CD4-positive, alpha-beta T cell treated with Interleukin-4 for 1 hour (primary cell): ENCODE data around the gene STK4.
"Not testable (repeated sequence)": the region's sequence is repeated elsewhere in the genome, so short reads cannot be mapped to it uniquely, and the experiment has no call there.

Experiments
- DNase-seq, 2 donors: peaks; one replicate each; pipeline ENCODE4 v3.0.0-alpha.2; 2020 to 2022

Gene STK4

DNA sequence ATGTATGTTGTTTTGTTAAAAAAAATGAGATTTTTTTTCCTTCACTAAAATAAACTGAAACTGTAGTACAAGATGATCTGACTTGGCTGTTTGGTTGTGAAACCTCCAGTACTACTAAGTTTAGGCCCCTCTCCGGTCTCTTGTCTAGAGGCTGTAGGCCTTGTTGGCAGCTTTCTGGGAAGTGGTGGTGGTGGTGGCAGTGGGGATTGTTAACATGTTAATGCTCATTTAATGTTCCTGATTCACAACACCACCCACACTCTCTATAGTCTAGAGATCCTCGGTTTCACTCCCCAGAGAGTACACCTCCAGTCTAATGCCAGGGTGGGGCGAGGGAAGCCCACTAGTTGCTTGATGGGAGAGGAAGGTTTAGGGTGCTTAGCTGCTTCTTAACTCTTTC, 24.1 kb downstream of the STK4 start:
- DNase-seq = peak; percentile 31 to 41

DNA sequence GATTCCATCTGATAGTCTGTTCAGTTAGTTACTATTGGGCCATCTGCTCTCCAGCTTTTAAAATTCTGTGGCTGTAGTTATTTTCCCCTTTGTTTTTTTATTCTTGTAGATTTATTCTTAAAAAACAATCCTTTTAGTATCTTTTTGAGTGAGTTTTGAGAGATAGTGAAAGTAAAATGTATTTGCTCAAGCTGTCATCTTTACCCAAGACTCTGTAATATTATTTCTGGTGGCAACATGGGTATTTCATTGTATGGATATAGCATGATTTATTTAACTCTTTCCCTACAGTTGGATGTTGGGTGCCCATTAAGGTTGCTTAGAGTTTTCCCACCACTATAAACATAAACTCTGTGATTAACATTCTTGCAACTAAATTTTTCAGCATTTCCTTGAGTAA, 24.6 kb downstream of the STK4 start:
- DNase-seq = no peak

DNA sequence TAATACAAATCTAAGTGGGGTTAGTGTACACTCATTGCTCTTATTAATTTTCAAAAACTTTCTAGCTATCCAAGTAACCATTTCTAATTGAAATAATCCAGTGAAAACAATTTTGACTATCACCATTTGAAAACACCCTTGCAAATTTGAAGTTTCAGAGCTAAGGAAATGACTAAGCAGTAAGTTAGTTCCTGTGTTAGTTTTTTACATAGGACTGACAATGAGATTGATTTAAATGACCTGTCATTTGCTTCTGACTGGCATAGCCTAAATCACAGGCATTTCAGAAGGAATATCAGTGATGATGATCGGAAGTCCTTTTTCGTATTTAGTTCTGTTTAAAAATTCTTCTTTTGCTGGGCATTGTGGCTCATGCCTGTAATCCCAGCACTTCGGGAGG, 27.0 kb downstream of the STK4 start:
- DNase-seq = peak in 1 of 2 donors; percentile 38

DNA sequence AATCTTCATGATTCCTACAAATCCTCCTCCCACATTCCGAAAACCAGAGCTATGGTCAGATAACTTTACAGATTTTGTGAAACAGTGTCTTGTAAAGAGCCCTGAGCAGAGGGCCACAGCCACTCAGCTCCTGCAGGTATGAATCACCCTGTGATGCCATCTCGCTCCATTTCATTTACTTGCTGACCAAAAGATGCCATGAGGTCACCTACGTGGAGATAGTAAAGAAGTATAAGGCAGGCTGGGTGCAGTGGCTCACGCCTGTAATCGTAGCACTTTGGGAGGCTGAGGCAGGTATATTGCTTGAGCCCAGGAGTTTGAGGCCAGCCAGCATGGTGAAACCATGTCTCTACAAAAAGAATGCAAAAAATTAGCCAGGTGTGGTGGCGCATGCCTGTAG, 30.9 kb downstream of the STK4 start:
- DNase-seq = no peak

DNA sequence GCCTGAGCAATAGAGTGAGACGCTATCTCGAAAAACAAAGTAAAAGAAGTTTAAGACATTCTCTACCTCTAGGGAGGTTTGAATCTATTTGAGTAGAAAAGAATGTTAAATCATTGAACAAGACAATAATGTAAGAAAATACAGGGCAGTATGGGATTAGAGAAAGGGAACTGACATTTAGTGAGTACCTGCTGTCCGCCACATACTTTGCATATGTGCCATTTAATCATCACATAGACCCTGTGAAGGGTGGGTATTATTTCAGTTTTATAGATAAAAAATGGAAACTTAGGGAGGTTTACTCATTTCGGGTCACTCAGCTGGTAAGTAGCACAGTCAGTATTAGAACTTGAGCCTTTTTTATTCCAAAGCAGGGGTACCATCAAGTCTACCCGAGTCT, 31.4 kb downstream of the STK4 start:
- DNase-seq = no peak

DNA sequence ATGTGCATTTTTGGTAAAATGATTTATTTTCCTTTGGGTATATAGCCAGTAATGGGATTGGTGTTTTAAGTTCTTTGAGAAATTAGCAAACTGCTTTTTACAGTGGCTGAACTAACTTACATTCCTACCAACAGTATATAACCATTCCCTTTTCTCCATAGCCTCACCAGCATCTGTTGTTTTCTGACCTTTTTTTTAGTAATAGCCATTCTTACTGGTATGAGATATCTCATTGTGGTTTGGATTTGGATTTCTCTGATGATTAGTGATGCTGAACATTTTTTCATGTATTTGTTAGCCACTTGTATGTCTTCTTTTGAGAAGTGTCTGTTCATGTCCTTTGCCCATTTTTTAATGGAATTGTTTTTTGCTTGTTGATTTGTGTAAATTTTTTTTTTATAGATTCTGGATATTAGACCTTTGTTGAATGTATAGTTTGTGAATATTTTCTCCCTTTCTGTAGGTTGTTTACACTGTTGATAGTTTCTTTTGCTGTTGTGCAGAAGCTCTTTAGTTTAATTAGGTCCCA, 42.3 kb downstream of the STK4 start:
- DNase-seq = no peak

DNA sequence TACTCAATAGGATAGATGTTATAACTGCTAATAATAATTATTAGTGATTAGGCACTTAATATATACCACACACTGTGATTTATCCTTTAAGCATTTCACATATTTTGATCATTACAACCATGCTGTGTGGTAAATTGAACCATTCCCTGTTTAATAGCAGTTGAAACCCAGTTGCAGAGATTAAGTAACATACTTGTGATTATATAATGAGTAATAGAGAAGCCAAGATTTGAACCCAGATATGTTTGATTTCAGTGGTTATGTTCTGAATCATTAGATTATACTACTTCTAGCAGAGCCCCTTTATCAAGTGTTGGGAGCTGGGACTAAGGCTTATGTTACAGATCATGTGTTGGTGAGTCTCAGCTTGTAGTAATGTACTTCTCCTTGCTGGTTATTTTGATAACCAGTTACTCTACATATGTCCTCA, 44.1 kb downstream of the STK4 start:
- DNase-seq = no peak

DNA sequence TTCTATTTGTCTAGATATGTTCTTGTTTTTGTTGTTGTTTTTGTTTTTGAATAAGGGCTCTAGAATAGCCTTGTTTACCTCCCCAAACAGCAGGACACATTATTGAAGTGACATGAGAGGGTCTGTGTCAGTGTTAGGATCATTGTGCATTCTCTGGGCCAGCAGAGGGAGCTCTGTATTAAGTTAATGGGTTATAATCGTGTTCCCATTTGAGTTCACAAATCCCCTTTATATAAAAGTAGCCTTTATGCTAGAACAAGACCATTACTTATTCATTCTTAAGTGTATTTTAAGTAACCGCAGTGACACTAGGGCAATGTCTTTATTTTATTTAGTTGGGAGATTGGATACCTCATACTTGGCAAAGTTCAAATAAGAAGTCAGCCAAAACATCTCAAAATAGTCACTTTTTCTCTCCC, 44.8 kb downstream of the STK4 start:
- DNase-seq = peak; percentile 36 to 67

DNA sequence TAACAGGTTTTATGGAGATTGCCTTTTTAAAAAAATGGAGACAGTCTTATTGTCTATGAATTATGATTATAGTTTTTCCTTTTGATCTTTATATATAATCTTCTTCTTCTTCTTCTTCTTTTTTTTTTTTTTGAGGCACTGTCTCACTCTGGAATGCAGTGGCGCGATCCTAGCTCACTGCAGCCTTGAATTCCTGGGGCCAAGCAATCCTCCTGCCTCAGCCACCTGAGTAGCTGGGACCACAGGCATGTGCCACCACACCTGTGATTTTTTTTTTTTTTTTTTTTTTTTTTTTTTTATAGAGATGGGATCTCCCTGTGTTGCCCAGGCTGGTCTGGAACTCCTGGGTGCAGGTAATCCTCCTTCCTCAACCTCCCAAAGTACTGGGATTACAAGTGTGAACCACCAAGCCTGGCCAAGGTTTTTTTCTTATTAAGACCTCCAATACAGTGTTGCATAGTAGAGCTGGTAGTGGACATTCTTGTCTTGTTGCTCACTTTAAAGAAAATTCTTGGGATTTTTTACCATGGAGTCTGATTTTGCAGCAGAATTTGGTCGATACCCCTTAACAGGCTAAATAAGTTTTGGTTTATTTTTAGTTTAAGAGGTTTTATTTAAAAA, 46.5 kb downstream of the STK4 start:
- no peak for DNase-seq

DNA sequence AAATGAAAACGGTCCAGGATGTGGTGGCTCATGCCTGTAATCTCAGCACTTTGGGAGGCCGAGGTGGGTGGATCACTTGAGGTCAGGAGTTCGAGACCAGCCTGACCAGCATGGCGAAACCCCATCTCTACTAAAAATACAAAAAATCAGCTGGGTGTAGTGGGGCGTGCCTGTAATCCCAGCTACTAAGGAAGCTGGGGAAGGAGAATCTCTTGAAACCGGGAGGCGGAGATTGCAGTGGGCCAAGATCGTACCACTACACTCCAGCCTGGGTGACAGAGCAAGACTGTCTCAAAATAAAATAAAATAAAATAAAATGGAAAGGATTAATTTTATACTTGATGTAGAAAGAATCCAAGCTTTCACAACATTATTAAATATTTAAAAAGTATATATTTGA, 47.8 kb downstream of the STK4 start:
- DNase-seq = not testable (repeated sequence)

DNA sequence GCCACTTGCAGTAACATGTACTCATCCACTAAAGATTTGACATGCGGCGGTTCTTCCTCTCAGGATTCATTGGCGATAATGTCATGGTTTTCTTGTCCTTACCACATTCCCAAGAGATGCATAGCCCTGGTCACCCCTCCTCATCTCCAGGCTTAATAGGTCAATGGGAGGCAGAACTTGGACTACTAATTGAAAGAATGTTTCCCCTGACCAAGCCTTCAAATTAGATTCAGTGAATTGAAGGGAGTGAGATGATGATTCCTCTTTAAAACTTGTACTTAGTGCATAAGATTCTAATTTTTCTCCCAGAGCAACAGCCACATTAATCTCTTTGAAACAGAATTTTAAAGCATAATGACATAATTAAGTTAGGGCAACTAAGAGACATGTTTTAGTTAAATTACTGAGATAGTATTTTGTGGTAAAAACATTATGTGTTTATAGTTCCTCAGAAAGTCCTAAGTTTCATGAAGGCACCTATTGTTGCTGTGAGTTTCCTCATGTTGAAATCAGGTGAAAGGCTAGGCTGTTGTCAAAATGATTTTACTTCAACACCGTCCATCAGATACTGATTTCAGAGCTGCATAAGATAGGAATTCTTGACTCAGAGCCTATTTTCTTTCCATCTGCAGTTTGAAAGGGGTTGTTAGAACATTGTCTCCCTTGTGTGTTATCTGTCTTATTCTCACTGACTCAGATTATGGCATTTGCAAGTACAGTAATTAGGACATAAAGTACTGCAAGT, 48.5 kb downstream of the STK4 start:
- no peak for DNase-seq

DNA sequence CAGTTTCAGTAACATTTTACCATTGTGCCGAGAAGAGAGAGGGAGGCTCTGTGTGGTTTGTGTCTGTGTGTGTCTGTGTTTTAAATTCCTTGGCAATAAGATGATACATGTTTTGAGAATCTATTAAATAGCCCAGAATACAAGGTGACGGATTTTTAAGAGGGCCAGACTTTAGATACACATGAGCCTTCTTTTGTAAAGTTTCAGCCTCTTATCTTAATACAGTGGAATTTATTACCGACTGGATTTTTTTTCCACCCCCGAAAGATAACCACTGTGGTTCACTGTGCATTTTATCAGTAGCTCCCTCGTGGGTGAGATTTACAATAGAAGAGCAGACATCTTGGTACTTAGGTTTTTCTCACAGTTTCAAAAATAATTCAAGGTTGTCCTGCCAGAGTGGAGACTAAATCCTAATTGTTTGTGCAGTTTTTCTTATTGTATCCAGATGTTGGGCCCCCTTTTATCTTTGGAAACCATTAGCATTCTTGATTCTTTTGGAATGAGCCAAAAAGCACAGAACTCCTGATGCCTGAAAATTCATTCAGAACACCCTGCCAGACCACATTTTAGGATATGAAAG, 49.9 kb downstream of the STK4 start:
- no peak for DNase-seq

DNA sequence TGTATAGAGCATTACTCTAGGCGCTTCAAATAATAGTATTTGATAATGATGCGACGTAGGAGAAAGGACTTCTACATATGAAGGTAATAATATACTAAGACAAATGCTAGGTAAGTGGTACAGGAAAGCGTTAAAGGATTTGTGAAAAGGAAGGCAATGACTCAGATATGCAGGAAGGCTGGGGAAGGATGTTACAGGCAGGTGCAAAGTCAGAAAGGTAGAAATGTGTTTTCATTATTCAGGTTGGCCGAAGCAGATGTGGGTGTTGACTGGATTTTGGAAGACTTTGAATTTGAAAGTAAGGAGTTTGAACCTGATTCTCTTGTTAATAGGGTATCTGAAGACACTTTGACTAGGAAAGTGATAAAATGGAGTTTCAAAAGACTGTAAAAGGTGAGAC, 51.0 kb downstream of the STK4 start:
- no peak for DNase-seq

DNA sequence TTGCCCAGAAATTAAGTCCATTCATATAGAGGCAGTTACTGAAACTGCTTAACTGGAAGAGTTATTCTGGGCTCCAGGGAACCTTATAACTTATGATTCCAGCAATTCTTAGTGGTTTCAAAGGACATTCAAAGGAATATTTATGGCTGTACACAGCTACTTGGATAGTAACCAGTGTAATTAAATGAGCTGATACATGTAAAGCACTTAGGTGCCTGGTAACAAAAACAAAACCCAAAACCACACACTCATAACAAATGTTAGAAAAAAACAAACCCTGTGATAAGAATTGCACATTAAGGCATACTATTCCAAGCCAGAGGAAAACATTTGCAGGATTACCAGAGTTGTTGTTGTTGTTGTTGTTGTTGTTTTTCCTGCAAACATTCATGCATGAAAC, 51.5 kb downstream of the STK4 start:
- no peak for DNase-seq

DNA sequence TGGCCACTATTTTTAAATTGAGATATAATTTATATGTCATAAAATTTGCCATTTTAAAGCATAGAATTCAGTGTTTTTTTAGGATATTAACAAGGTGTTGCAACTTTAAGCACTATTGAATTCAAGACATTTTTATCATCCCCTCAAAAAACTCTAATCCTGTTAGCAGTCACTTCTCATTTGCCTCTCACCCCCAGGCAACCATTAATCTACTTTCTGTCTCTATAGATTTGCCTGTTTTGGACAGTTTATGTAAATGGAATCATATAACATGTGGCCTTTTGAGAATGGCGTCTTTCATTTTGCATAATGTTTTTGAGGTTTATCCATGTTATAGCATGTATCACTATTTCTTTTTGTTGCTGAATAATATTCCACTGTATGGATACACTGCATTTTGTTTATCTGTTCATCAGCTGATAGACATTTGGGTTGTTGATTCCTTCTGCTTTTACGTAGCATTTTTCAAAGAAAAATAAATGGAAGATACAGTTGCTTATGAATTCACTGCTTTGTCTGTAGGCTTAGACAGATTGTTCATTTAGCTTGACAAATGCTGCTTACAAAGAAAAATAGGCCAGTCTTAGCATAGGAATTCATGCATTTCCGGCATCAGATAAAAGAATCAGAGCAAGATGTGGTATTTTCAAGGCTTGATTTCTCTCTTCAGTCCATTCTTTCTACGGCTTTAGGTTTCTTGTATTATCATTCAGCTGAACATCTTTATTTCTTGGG, 52.9 kb downstream of the STK4 start:
- no peak for DNase-seq

DNA sequence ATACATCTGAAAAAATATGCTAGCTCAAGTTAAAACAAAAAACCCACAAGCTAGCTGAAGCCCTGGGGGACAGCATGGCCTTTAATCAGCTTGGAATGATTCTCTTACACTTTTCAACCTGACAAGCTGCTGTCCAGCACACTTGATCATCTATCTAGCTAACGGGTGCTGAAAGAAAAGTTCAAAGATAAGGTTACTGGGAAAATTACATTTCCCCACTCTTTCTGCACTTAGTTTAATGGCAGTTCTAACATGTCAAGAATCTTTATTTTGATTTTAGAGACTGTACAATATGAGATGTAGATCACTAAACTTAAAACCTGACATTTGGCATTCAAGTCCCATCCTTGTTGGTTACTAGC, 53.4 kb downstream of the STK4 start:
- no peak for DNase-seq

DNA sequence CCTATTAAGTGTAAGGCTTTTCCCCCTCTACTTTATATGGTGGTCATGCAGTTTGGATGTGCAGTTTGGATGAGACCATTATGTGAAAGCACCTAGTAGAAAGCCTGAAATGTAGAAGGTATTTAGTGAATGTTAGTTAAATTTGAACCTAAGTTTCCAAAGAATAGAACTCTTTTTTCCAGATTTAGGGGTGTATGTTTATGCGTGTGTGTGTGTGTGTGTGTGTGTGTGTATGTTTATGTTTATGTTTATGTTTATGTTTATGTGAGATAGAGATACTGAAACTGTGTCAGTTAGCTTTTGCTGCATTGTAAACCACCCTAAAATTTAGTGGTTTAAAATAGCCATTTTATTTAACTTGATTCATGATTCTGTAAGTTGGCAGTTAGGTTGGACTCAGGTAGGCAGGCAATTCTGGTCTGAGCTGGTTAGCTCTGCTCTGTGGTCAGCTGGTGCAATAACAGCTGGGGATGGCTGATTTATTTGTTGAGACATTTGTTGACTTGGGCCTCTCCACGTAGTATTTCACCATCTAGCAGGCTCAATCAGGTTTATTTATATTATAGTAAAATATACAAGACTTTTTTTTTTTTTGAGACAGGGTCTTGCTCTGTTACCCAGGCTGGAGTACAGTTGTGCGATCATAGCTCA, 54.0 kb downstream of the STK4 start:
- DNase-seq = no peak

DNA sequence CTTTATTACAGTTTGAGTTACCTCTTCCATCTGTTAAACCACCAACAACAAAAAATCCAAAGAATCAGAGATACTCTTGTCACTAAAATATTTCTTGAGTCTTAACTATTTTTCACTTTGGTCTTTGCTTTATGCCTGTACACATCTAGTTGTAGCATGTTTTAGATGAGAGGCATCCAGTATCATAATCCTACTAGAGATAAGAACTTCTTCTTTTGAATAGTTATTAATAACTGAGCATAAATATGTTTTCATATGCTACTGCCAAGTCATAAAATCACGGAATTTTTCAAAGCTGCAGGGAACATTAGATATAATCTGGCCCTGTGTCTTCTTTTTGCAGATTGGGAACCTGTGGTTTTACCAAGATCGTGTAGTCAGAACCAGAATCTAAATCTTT, 55.3 kb downstream of the STK4 start:
- no peak for DNase-seq

DNA sequence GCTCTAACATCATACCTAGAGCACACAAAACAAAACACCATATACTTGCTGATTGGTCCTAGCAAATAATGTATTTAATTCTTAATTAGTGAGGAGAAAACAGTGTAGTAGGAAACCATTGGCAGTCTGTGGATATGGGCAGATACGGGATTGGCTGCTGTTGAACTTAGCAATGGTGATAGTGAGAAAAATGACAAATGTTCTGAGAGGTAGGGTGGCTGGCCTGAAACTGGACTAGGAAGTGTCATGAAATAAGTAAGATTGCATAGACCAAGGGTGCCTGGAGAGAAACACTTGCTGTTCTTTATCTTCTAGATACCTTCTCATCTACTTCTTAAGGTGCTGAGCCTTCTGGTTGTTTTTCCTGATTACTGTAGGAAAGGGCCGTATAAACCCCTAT, 56.8 kb downstream of the STK4 start:
- not testable (repeated sequence) for DNase-seq

DNA sequence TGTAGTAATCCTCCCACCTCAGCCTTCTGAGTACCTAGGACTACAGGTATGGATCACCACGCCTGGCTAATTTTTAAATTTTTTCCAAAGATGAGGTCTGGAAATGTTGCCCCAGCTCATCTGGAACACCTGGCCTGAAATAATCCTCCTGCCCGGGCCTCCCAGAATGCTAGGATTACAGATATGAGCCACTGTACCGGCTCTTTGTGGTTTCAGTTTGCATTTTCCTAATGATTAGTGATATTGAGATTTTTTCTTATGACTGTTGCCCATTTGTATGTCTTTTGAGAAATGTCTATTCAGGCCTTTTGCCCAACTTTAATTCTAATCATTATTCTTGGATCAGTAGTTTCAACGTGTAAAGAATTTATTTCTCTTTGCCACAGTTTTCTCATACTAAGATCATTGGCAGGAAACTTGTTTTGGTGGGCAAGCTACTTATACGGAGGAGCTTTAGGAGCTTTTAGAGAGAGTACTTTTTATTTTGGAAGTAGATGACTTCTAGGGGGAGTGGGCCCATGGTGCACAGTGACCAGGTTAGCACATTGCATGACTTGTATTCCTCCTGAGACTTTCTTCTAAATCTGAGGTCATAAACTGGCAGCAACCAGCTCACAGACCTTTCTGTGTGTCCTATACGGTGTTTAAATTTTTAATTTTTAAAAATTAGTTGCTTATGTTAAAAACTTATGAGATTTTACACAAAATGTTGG, 62.3 kb downstream of the STK4 start:
- DNase-seq = no peak

DNA sequence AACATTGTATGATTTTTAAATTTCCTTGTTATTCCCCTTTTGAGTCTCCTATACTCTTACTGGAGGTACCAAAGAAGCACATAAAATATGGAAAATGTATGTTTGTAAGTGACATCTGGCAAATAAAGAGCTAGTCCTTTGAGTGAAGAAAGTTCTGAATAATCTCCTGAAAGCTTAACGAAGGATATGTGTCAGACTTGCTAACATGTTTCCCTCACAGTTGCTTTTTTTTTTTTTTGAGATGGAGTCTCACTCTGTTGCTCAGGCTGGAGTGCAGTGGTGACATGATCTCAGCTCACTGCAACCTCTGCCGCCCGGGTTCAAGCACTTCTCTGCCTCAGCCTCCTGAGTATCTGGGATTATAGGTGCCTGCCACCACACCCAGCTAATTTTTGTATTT, 63.6 kb downstream of the STK4 start:
- DNase-seq = no peak

DNA sequence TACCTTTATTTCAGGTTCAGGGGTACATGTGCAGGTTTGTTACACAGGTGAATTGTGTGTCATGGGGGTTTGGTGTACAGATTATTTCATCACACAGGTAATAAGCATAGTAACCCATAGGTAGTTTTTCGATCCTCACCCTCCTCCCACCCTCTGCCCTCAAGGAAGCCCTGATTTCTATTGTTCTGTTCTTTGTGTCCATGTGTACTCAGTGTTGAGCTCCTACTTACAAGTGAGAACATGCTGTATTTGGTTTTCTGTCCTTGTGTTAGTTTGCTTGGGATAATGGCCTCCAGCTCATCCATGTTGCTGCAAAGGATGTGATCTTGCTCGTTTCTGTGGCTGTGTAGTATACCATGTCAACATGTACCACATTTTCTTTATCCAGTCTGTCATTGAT, 66.0 kb downstream of the STK4 start:
- no peak for DNase-seq
